ENCODE results near the gene CARS1. TPM values are rescaled to one million over a fixed set of nuclear protein-coding genes. Genes with fewer than 3 reads are reported as not detected.

The CARS1 gene
- total and polyA plus RNA-seq, 4 donors, result 27.3 to 62.3 (median 37.7) TPM

- no peaks in the 10 kb centered on the region for H3K9me3 ChIP-seq (ENCODE audit: control insufficient read depth in 4 of 4, insufficient read depth in 3 of 4, low read length in 3 of 4)
- ATAC-seq (ENCODE audit: insufficient read depth, low FRiP score), result no peak
- no peak for TF ChIP-seq CTCF (IDR thresholded peaks at IDR 0.05; ENCODE audit: control extremely low read depth, extremely low read depth)
- peaks cover 0 to 4% (median 0%) of the 10 kb centered on the region in 5 donors for H3K4me1 ChIP-seq (ENCODE audit: control insufficient read depth in 5 of 5, insufficient read depth in 5 of 5, low read length in 5 of 5)
- peaks cover 0 to 34% (median 9%) of the 10 kb centered on the region in 4 donors for H3K36me3 ChIP-seq (ENCODE audit: control insufficient read depth in 4 of 4, insufficient read depth in 4 of 4, low read length in 4 of 4)
- no peak overlapping the region for H3K9ac ChIP-seq (ENCODE audit: insufficient read depth in 1 of 2, low read length in 2 of 2)
- WGBS, 2 donors, result 89% methylated on average over 20 of the region's 20 CpGs
- DNase-seq, result no peak
- H3K27ac ChIP-seq (ENCODE audit: low read depth in 1 of 2, low read length in 1 of 2), result no peak overlapping the region
- H3K4me3 ChIP-seq, result no peak overlapping the region
- H3K27me3 ChIP-seq (ENCODE audit: control insufficient read depth in 3 of 3, insufficient read depth in 3 of 3, low read length in 2 of 3), result no peaks in the 10 kb centered on the region
Observed at GRCh38 chr11:3101921-3102640, 44.9 kb upstream of the CARS1 start.

- no peak overlapping the region for H3K9ac ChIP-seq (ENCODE audit: insufficient read depth in 1 of 2, low read length in 2 of 2)
- DNase-seq, result no peak
- H3K4me3 ChIP-seq, result no peak overlapping the region
- peaks cover 0 to 17% (median 12%) of the 10 kb centered on the region in 4 donors for H3K36me3 ChIP-seq (ENCODE audit: control insufficient read depth in 4 of 4, insufficient read depth in 4 of 4, low read length in 4 of 4)
- H3K4me1 ChIP-seq (ENCODE audit: control insufficient read depth in 5 of 5, insufficient read depth in 5 of 5, low read length in 5 of 5), result peaks cover 0 to 4% (median 0%) of the 10 kb centered on the region in 5 donors
- ATAC-seq (ENCODE audit: insufficient read depth, low FRiP score), result no peak
- TF ChIP-seq CTCF (IDR thresholded peaks at IDR 0.05; ENCODE audit: control extremely low read depth, extremely low read depth), result no peak
- H3K27ac ChIP-seq (ENCODE audit: low read depth in 1 of 2, low read length in 1 of 2), result no peak overlapping the region
- no peaks in the 10 kb centered on the region for H3K27me3 ChIP-seq (ENCODE audit: control insufficient read depth in 3 of 3, insufficient read depth in 3 of 3, low read length in 2 of 3)
- no peaks in the 10 kb centered on the region for H3K9me3 ChIP-seq (ENCODE audit: control insufficient read depth in 4 of 4, insufficient read depth in 3 of 4, low read length in 3 of 4)
- WGBS, 2 donors, result 64 to 69% methylated on average over 3 of the region's 3 CpGs
Observed at GRCh38 chr11:3099178-3099577, 42.0 kb upstream of the CARS1 start.

GRCh38 chr11:3096909-3097530 lies 39.8 kb upstream of the CARS1 start:
- 84 to 89% methylated on average over 10 of the region's 10 CpGs for WGBS, 2 donors
- H3K9ac ChIP-seq (ENCODE audit: insufficient read depth in 1 of 2, low read length in 2 of 2), result no peak overlapping the region
- peaks cover 0 to 7% (median 0%) of the 10 kb centered on the region in 5 donors for H3K4me1 ChIP-seq (ENCODE audit: control insufficient read depth in 5 of 5, insufficient read depth in 5 of 5, low read length in 5 of 5)
- ATAC-seq (ENCODE audit: insufficient read depth, low FRiP score), result no peak
- no peaks in the 10 kb centered on the region for H3K9me3 ChIP-seq (ENCODE audit: control insufficient read depth in 4 of 4, insufficient read depth in 3 of 4, low read length in 3 of 4)
- H3K27me3 ChIP-seq (ENCODE audit: control insufficient read depth in 3 of 3, insufficient read depth in 3 of 3, low read length in 2 of 3), result no peaks in the 10 kb centered on the region
- H3K4me3 ChIP-seq, result no peak overlapping the region
- H3K27ac ChIP-seq (ENCODE audit: low read depth in 1 of 2, low read length in 1 of 2), result no peak overlapping the region
- peaks cover 0 to 23% (median 12%) of the 10 kb centered on the region in 4 donors for H3K36me3 ChIP-seq (ENCODE audit: control insufficient read depth in 4 of 4, insufficient read depth in 4 of 4, low read length in 4 of 4)
- no peak for TF ChIP-seq CTCF (IDR thresholded peaks at IDR 0.05; ENCODE audit: control extremely low read depth, extremely low read depth)
- DNase-seq, result no peak

Measured in lung (tissue), 12 donors.